Amniotic epithelial cell (primary cell): ENCODE measurements around the gene SLC9A4.

Experiments
- DNase-seq: peaks from one replicate; pipeline ENCODE4 v3.0.0-alpha.2; 2010; ENCODE audit warnings: low read depth

The SLC9A4 gene

DNA sequence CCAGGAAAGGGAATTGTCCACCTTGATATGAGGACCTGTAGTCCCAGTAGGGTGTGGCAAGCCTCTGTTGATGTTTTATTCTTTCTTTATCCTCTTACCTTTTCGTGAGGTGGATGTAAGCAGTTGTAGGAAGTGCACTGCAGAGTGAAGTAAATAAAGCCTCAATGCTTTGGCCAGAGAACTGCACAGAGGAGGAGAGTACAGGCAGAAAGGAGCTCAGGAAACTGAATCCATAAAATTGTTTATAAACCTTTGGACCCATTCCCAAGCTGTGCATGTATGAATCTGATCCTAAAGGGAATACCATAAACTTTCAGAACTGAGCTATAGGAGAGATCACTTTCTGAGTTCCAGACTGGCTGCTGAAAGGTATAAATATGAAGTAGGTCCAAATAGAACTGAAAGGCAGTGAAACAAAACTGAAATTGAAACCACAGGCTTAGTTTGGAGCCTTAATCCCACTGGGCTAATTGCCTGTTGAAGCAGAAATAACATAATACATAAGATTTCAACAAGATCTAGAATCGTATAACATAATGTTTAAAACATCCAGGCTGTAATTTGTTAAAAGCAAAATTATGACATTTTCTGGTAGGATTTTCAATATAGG, 17.9 kb upstream of the SLC9A4 start:
- DNase-seq, result no peak

DNA sequence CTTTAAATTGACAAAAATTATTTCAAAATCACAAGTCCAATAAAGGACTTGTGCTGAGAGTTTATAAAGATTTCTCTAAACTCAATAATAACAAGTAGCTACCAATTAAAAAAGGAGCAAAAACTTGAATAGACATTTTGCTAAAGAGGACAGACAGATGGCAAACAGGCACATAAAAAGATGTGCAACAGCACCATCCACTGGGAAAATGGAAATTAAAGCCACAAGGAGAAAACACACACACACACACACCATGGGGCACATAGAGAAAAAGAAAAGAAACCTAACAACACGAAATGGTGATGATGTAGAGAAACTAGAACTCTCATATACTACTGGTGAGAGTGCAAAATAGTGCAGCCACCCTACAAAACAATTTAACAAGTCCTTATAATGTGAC, 12.6 kb upstream of the SLC9A4 start:
- peak; percentile 14 for DNase-seq

DNA sequence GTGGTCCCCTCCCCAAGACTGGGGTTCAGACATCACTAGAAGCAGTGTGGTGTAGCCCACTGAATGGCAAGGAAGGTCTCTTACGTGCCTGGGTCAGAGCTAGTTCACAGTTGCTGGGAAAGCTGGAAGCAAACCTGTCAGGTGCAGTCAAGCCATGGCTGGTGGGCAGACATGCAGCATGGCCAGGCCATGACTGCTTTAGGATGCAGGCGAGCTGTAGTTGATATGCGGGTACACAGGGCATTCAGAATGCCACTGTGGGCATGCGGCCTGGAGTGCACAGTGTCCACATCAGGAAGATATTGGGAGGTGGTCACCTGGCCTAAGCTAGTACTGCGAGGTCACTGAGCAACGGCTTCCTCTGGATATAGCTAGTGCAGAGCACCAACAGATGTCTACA, 11.8 kb upstream of the SLC9A4 start:
- DNase-seq, result no peak

DNA sequence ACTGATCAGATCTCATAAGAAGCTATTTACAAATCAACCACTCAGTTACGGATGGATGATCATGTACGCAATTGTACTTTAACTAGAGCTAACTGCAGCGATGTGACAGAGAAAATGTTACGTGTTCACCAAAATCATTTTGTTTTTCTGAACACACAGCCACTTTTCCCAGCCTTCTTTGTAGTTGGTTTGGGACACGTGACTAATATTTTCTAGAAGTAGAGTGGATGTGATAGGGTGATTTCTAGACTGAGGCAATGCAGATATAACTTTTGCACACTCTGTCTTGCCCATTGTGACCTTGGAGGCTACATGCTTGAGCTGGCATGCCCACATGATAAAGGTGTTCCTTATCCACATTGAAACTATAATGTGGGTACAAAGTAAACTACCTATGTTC, 9.9 kb upstream of the SLC9A4 start:
- DNase-seq, result no peak

DNA sequence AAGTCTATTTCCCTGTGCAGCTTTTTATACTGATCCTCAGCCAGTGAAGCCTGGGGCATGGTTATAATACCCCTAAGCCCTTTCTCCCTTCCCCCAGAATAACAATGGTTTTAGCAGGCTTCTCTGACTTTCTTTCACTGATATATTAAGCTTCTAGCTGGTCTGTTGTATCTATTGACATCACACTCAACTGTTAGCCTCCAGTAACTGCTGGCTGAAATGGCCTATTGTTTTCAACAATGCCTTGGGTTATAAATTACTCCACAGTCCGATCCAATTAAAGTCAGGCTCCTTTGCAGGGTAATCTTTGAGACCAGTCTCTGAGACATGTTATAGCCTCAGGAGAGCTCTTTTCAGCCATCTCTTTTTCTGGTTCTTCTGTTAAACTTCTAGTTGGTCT, 2.9 kb upstream of the SLC9A4 start:
- DNase-seq, result no peak

DNA sequence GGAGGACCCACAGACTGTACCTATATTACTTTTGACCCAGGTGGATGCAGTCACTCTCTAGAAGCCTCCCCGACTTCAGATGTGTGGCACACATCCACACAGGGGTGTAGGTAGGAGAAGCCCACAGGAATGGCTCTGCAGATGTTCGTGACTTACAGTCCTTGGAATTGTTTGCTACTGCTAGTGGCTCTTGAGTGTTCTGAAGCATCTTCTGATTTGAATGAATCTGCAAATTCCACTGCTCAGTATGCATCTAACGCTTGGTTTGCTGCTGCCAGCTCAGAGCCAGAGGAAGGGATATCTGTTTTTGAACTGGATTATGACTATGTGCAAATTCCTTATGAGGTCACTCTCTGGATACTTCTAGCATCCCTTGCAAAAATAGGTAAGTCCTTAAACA, 605 bp downstream of the SLC9A4 start:
- no peak for DNase-seq

DNA sequence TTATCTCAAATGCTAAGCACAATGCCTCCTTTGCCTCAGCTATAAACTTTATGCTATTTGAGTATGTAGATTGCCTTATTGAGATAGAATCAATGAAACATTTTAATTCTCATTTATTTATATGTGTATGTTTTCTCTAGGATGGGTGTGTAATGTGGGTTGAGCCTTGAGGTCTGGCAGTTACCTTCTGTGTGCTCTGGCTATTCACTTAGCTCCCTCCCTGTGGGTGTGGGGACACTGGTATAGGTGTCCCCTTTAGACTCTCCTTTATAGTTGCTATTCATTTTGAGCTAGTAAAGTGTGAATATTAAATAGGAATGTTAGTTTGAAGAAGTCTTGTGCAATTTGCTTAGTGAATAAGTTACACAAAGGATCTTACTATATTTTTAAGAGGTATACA, 1.8 kb downstream of the SLC9A4 start:
- DNase-seq, result no peak

DNA sequence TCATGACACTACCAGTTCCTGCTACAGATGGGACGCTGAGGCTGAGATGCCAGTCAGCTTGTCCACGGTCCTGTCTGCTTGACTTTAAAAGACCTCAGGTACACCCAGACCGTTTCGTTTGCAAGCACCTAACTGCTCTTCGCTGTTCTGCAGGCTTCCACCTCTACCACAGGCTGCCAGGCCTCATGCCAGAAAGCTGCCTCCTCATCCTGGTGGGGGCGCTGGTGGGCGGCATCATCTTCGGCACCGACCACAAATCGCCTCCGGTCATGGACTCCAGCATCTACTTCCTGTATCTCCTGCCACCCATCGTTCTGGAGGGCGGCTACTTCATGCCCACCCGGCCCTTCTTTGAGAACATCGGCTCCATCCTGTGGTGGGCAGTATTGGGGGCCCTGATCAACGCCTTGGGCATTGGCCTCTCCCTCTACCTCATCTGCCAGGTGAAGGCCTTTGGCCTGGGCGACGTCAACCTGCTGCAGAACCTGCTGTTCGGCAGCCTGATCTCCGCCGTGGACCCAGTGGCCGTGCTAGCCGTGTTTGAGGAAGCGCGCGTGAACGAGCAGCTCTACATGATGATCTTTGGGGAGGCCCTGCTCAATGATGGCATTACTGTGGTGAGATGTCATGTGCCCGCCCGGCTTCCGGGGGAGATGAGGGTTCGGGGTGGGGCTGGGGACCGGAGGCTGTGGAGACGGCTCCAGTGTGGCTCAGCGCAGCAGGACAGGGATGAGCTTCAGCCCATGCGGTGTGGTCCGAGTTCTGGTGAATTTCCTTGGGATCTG, 5.9 kb downstream of the SLC9A4 start:
- no peak for DNase-seq

DNA sequence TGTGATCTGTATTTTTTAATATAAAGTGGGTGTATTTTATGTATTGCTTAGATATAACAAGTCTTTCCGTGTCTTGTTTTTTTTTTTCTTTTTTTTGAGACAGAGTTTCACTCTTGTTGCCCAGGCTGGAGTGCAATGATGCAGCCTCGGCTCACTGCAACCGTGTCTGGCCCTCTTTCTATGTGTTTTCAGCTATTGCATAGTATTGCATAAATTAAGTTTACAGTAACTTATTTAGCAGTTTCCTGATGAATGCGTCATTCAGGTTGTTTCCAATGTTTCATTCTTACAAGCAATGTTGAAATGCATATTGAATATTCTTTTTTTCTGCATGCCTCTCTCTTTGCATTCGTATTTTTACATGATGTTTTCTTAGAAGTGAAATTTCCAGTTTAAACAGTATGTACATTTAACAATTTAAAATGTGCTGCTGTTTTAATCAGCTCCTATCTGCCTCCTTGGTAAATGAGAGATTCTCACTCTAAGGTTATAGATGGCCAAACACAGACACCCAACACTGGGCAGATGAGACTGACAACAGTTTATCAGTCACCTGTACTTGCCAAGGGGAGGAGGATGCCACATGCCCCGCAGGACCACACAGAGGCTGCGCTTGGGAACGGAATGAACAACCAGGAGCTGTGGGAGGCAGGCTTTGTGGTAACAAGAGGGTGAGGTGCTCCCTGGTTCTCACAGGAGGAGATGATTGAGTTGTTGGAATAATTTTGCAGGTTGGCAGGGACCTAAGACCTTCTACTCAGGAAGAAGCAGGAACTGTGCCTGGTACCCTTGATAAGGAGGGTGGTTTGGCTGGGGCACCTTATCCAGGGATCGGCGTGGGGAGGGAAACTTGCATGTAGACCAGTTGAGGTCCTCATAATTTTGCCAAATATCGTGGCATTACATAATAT, 7.5 kb downstream of the SLC9A4 start:
- DNase-seq, result no peak

DNA sequence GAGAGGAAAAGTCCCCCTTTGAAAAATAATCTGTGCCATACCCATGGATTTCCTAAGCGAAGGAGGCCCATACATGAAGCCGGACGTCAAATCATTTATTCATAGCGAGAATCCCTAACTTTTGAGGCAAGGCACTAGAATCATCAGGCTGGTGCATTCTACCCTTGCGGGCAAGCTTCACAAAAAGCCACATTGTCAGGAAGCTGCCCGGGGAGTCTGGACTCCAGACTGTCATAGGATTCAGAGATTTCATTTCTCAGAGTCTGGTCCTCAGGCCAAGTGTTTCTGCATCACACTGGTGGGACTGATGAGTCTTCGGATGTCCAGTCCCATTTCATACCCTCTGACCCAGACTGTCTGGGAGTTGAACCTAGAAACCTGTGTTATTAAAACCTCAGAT, 8.9 kb downstream of the SLC9A4 start:
- no peak for DNase-seq

DNA sequence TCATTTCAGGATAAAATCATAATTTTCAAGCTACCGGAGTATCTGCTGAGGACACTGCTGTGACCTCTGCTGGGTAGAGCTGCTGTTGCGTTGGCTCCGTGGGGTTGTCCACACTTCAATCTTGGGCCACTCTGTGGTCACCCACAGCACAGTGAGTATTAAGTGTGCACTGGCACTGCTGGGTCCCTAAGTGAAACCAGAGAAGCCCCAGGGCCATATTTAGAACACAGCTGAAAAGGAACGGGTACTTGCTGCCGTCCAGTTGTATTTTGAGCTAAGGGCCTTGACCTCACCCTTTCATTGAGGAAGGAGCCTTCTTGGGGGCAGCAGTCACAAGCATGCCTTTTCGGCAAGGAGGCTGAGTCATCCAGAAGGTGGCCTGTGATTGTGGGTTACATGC, 10.1 kb downstream of the SLC9A4 start:
- DNase-seq, result no peak

DNA sequence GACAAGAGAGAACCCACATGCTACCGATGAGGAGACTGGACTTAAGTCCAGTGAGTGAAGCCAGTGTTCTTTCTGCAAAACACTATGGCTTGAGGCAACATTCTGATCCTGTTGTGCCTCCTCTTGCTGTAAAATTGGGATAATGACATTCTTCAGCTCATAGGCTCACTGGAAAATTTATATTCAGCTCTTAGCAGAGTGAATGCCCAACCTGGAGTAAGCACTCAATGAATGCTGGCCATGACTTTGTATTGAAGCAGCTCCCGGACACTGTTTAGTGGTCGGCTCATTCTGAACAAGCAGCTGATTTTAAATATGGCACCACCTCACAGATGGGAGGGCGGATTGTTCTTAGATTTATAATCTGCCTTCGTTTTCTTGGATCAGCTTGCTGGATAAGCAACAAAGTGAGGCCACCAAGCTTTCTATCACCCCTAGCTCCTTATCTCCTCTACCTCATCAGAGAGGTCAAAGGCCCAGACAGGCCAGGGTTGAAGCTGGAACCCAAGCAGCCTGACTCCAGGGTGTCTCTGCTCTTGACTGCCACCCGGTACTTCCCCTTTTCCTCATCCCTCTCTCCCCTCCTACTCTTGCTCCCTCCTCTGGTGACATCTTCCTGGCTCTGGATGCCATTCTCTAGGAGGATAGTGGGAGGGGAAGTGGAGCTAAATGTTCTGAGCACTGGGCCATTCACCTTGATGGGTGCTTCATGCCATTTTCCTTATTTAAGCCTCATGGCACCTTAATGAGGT, 11.5 kb downstream of the SLC9A4 start:
- no peak for DNase-seq

DNA sequence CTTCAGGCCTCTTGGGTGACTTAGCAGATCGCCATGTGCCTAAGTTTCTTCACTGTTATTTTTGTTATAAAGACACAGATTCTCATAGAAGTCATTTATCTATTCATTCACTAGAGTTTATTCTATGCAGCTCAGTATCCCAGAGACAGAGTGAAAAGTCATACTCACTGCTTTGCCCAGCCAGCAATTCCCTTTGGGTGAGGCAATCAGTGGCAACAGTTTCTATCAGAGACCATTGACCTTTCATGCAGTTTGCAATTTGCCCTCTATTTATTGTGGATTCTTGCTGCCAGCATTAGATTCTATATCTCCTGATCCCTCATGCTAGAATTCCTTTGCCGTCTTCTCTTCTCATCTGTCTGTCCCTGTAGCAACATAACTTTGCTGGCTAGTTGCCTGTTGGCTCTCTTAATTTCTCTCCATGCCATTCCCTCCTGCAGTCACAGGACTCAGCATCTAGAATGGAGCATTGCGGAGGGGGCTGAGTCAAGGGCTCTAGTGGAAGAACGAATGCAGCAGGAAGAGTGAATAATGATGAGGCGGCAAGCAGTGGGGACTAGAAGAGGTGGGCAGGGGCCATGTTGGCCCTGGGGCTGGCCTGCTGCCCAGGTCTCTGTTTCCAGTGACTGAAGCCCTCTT, 12.2 kb downstream of the SLC9A4 start:
- DNase-seq, result no peak

DNA sequence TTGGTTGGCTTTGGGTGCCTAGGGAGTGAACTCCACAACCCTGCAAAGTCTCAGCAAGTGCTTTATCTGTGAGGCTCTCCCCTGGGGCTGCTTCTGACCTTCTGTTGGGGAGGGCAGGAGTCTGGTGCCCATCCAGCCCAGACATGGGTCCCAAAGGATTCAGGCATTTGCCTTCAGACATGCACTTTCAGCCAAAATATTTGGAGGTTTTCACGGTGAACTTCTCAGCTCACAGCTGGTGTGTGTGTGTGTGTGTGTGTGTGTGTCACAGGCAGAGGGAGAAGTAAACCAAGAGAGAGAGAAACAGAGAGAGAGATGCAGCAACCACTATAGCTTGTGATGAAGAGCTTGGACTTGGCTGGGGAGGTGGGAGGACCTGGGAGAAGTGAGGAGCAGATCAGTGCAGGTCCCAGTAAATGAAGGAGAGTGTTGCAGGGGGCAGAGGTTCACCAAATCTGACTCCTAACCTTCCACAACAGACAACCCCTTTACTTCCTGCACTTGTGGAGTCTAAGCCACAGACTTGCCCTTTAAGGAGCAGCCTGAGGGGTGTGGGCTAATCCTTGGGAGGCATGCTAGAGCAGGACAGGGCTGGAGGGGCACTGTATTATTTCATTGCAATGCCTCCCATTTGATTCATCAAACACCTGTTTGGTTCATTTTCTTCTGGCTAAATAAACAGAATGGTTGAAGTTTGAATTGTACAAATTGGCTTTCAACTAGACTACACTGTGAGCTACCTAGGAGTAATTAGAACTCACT, 14.1 kb downstream of the SLC9A4 start:
- no peak for DNase-seq

DNA sequence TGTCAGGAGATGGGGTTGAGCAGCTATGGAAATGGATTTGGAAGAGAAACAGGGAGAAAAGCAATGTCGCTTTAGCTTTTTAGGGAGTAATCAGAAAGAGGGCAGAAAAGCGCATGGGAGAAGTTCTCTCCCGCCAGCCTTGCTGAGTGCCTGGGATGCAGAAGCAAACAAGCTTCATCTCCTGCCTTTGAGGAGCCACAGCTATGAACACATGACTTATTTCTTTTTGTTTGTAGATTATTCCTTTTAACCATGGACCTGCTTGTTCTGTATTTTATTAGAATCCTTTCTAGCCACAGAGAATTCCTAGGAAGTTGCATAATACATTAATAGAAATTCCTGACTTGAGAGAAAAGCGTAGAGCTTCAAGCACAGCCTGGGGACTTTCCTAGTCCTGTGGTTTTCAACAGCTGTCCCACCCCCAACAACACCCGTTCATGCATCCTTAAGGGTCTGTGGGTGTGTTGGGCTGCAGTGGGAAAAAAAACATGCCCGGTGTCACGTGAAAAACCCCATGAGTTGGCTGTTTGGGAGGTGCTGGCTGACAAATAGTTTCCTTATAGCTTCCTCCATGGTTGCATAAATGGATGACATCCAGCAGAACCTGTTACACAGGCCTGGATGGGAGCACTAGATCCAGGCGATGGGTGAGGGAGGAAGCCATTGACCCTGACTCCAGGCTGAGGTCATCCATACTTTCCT, 14.9 kb downstream of the SLC9A4 start:
- DNase-seq, result peak; percentile 66

DNA sequence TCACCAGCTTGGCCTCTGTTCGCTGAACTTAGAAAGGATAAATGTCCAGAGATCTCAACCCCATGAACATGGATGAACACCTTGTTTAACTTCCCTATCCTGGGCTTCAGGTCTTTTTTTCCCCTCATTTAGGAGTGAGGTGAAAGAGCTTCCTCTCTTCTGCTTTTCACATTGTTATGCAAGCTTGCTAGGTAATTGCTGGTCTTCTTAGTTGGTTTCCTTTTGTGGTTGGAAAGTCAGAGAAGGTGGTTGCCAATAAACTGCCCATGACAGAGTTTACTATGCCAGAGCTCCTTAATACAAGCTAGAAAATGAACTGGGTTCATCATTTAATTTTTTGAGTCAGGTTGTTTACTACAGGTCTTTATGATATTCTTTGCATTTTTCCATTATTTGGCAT, 16.6 kb downstream of the SLC9A4 start:
- no peak for DNase-seq

DNA sequence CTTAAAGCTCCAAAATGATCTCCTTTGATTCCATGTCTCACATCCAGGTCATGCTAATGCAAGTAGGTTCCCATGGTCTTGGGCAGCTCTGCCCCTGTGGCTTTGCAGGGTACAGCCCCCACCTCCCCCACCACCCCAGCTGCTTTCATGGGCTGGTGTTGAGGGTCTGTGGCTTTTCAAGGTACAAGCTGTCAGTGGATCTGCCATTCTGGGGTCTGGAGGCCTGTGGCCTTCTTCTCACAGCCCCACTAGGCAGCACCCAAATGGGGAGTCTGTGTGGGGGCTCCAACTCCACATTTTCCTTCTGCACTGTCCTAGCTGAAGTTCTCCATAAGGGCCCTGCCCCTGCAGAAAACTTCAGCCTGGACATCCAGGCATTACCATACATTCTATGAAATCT, 19.0 kb downstream of the SLC9A4 start:
- no peak for DNase-seq

DNA sequence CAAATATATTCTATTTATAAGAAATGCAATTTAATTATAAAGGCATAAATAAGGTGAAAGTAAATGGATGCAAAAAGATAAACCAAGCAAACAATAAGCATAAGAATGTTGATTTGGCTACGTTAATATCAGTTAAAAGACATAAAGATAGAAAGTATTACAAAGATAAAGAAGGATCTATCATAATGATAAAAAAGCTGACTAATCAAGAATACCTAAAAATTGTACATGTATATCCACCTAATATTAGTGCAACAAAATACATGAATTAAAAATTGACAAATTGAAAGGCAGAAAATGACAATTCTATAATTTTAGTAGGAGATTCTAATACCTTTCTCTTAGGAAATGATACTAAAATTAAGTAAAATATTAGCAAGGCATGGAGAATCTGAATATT, 21.5 kb downstream of the SLC9A4 start:
- DNase-seq, result no peak

DNA sequence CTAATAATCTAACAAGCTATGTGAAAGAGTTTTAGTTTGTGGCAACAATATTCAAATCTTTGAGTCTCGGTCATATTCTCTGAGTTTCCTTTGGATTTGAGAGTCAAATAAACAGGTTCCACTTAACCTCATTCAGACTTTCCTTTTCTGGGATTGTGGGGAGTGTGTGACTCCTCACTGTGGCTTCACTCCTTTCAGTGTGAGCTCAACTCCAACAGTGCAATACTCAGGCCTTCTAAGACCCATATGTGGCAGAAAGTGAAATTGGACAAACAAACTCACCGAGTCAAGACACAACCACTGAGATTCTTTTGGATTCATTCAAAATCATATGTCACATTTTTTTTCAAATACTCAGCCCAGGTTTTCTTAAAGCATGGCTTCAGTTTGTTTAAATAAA, 25.4 kb downstream of the SLC9A4 start:
- DNase-seq, result no peak

DNA sequence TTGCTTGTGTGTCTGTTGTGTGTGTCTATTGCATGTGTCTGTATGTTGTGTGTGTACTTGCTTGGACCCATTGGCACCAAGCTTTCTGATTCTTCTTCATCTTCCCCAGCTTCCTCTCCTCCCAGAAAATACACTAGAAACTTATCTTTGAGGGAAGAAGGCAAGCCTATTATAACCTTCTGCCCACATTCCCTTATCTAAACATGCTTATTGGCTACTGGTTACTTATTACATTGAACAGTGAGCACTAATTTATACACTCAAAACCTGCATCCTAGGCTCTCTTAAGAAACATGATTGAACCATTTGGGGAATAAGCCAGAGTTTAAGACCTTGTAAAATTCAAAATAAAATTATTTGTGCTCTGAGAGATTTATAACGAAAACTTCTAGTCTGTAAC, 26.5 kb downstream of the SLC9A4 start:
- no peak for DNase-seq
